ENCODE results near the gene NFIA. TPM values are rescaled to one million over a fixed set of nuclear protein-coding genes. Genes with fewer than 3 reads are reported as not detected.
A peak's percentile ranks its signal among the peaks of the same experiment; 100 is the strongest.

NFIA gene
- total and polyA plus RNA-seq, 2 of the 13 experiments (the other 11 are each of a cell fraction or from before 2014, with no cell fraction given), result 14.7 to 28.5 TPM

GRCh38 chr1:61051719-61052394, 30.5 kb upstream of the NFIA start:
- H4K20me1 ChIP-seq (ENCODE audit: insufficient read depth, low read length), result no peaks in the 10 kb centered on the region
- H3K27me3 ChIP-seq (ENCODE audit: control insufficient read depth in 1 of 2, insufficient read depth in 2 of 2, low read length in 2 of 2), result peaks cover 2 to 32% of the 10 kb centered on the region in 2 experiments; a peak in 4 of 5 replicates
- H3K4me2 ChIP-seq (ENCODE audit: low read depth, low read length), result no peak overlapping the region
- no peak overlapping the region for H3K27ac ChIP-seq (ENCODE audit: extremely low read length, insufficient read depth, low read length)
- no peak overlapping the region for H3K9ac ChIP-seq (ENCODE audit: insufficient read depth, low read depth, low read length)
- TSS peak; percentile 33 for BruUV-seq (replicated peaks)
- intact Hi-C loops (cut with micrococcal nuclease; ENCODE audit: unreplicated experiment) (loop anchor here (2.0 to 10.0 kb wide), 6 partner anchors 35 to 803 kb away; no protein-coding TSS in a partner anchor), in situ Hi-C loops (cut with HindIII; ENCODE audit: extremely low pct_ligation_motif_present, low pct_unique_long_range_greater_than_20kb) (loop anchor here (5.0 kb wide), 2 partner anchors 285 to 400 kb away; no protein-coding TSS in a partner anchor)
- H2AFZ ChIP-seq (ENCODE audit: low read length), result no peak overlapping the region
- H3K4me3 ChIP-seq (replicated peaks in 1 of 3; ENCODE audit: insufficient read depth in 1 of 3, low read depth in 2 of 3, low read length in 3 of 3), result no peak overlapping the region
- H3K9me3 ChIP-seq (ENCODE audit: low read length), result no peaks in the 10 kb centered on the region
- TF ChIP-seq CBX2 (IDR thresholded peaks at IDR 0.05; ENCODE audit: low read depth, low read length) (peak; percentile 1; the same call in 1 of the 2 replicates), CBX2 (CRISPR knock-in tag; IDR thresholded peaks at IDR 0.05; ENCODE audit: low read depth) (no peak), KLF6 (CRISPR knock-in tag; IDR thresholded peaks at IDR 0.05) (no peak), ZBTB38 (CRISPR knock-in tag; IDR thresholded peaks at IDR 0.05) (peak; percentile 85)
- no peak for DNase-seq (ENCODE audit: low spot score)
- ATAC-seq, result no peak
- 92% methylated on average over 21 of the region's 23 CpGs for WGBS (ENCODE audit: low lambda C conversion rate)
- H3K79me2 ChIP-seq (ENCODE audit: insufficient read depth, low read length), result no peaks in the 10 kb centered on the region
- ChIA-PET CTCF (ENCODE audit: low intra/inter-chr PET ratio, low total read pairs) (interaction anchor here (1.8 kb wide), 1 partner anchor 286 kb away, joined by 5 read pairs; no protein-coding TSS in a partner anchor), POLR2A (no interaction called here)
- peaks cover 45% of the 10 kb centered on the region for H3K4me1 ChIP-seq (ENCODE audit: insufficient read depth, low read length)
- FAIRE-seq, result no peak
- no peaks in the 10 kb centered on the region for H3K36me3 ChIP-seq (replicated peaks in 1 of 2; ENCODE audit: control insufficient read depth in 1 of 2, insufficient read depth in 2 of 2, low read length in 2 of 2)

DNA sequence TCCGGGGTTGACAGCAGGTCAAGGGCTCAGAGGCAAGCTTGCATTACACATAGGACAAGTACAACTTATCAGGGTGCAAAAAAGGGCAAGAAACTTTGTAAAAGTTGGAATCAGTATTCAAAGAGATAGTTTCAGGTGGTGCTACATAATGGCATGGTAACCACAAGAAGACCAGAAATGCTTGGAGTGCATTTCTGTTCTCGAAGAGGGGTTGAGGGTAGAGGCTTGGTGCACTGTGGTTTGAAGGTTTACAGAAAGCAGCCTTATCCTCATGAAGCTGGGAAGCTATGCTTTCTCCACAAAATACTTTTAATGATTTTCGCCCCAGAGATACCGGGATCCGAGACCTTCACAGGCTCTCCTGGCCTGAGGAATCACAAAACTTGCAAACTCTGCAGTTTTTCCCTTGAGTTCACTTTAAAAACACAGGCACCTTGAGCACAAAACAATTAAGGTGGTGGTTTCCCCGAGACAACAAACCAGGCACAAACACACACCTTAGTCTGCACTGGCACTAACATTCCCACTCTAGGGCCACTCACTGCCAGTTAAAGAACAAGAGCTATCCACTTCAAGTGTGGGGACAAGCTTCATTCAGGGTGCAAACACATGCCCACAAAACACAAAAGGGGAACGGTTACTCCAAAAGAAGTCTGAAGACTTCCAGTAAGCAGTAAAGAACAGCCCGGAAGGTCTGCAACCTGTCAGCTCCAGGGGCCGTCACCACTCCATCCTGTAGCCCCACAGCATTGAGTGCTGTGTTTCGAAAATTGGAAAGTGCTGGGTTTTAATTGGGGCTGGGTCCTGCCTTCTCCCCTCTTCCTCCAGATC, 29.8 kb upstream of the NFIA start:
- in situ Hi-C loops (cut with HindIII; ENCODE audit: extremely low pct_ligation_motif_present, low pct_unique_long_range_greater_than_20kb), result loop anchor here (5.0 kb wide), 2 partner anchors 285 to 400 kb away; no protein-coding TSS in a partner anchor
- no peaks in the 10 kb centered on the region for H3K79me2 ChIP-seq (ENCODE audit: insufficient read depth, low read length)
- TF ChIP-seq HCFC1 (IDR thresholded peaks at IDR 0.05; ENCODE audit: low read depth, low read length) (no peak), MAFK (conservative IDR thresholded peaks at IDR 0.05 in 1 of 2, IDR thresholded peaks at IDR 0.05 in 1 of 2; ENCODE audit: low read length in 2 of 2) (peak; percentile 74 to 76), MAFF (IDR thresholded peaks at IDR 0.05; ENCODE audit: low read depth, low read length) (0 out of 2 replicates have a peak, but pooled peaks have one; percentile 21)
- H2AFZ ChIP-seq (ENCODE audit: low read length), result no peak overlapping the region
- ATAC-seq (no peak), FAIRE-seq (no peak), DNase-seq (ENCODE audit: low spot score) (no peak)
- no peak overlapping the region for H3K4me3 ChIP-seq (replicated peaks in 1 of 3; ENCODE audit: insufficient read depth in 1 of 3, low read depth in 2 of 3, low read length in 3 of 3)
- no peak overlapping the region for H3K27ac ChIP-seq (ENCODE audit: extremely low read length, insufficient read depth, low read length)
- no peak overlapping the region; the same call in 1 of the 2 replicates for H3K4me2 ChIP-seq (ENCODE audit: low read depth, low read length)
- intact Hi-C loops (cut with micrococcal nuclease; ENCODE audit: unreplicated experiment), result loop anchor here (5.0 to 10.0 kb wide), 5 partner anchors 35 to 802 kb away; no protein-coding TSS in a partner anchor
- CTCF ChIA-PET (ENCODE audit: low intra/inter-chr PET ratio, low total read pairs), result no interaction called here
- 85% methylated on average over 7 of the region's 10 CpGs for WGBS (ENCODE audit: low lambda C conversion rate)
- peaks cover 2 to 32% of the 10 kb centered on the region in 2 experiments; a peak in 4 of 5 replicates for H3K27me3 ChIP-seq (ENCODE audit: control insufficient read depth in 1 of 2, insufficient read depth in 2 of 2, low read length in 2 of 2)
- BruUV-seq (replicated peaks), result no TSS peak
- no peaks in the 10 kb centered on the region for H4K20me1 ChIP-seq (ENCODE audit: insufficient read depth, low read length)
- no peak overlapping the region for H3K9ac ChIP-seq (ENCODE audit: insufficient read depth, low read depth, low read length)
- POLR2A ChIA-PET, result no interaction called here
- H3K9me3 ChIP-seq (ENCODE audit: low read length), result no peaks in the 10 kb centered on the region
- H3K4me1 ChIP-seq (ENCODE audit: insufficient read depth, low read length), result peaks cover 45% of the 10 kb centered on the region
- H3K36me3 ChIP-seq (replicated peaks in 1 of 2; ENCODE audit: control insufficient read depth in 1 of 2, insufficient read depth in 2 of 2, low read length in 2 of 2), result no peaks in the 10 kb centered on the region
